ENCODE results near the gene LRRC42. TPM values are rescaled to one million over a fixed set of nuclear protein-coding genes. Genes with fewer than 3 reads are reported as not detected.

LRRC42 gene
- total RNA-seq, 1 experiment from 2014 or later: 38.1 TPM

DNA sequence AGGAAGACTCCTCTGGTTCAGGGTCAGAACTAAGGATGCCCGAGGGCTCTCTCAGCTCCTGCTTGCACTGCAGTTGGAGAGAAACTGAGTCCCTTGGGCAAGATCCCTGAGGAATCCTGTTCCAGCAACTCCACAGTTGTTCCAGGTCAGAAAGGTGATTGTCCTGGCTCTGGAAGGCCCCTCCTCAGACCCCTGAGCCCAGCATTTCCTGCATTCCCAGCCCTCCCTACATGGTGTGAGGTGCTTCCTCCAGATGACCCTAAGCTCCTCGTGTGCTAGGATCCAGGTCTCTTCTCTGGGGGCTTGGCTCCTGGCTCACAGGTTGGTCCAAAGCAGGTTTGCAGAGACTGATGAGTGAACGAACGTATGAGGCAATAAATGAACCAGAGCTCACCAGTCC lies 60.4 kb downstream of the LRRC42 start:
- H3K4me1 Mint-ChIP-seq: no peaks in the 10 kb centered on the region
- H3K27ac Mint-ChIP-seq: no peak overlapping the region
- ATAC-seq (no peak), DNase-seq (ENCODE audit: low spot score) (no peak)
- ChIA-PET POLR2A (no interaction called here), CTCF (interaction anchor here (1.1 to 5.3 kb wide), 3 partner anchors 15 to 75 kb away, joined by 3 to 26 read pairs (median 5); no protein-coding TSS in a partner anchor)
- H3K27me3 Mint-ChIP-seq (ENCODE audit: low read depth): peaks cover 14% of the 10 kb centered on the region
- peaks cover 2% of the 10 kb centered on the region; the same call in 1 of the 2 replicates for H3K36me3 Mint-ChIP-seq
- TF ChIP-seq ZNF232 (CRISPR knock-in tag; IDR thresholded peaks at IDR 0.05) (no peak), PREB (CRISPR knock-in tag; IDR thresholded peaks at IDR 0.05; ENCODE audit: borderline replicate concordance) (no peak), NR2C2 (CRISPR knock-in tag; IDR thresholded peaks at IDR 0.05) (no peak), ZNF138 (CRISPR knock-in tag; conservative IDR thresholded peaks at IDR 0.05) (no peak)
- H3K4me3 Mint-ChIP-seq: no peak overlapping the region
- H3K9me3 Mint-ChIP-seq: peaks cover 15% of the 10 kb centered on the region

GRCh38 chr1:54007613-54008012 lies 61.5 kb downstream of the LRRC42 start:
- CTCF ChIA-PET: interaction anchor here (1.1 to 5.3 kb wide), 3 partner anchors 16 to 74 kb away, joined by 3 to 26 read pairs (median 5); no protein-coding TSS in a partner anchor
- no peak overlapping the region for H3K4me3 Mint-ChIP-seq

More at GRCh38 chr1:54007613-54008012, 61.5 kb downstream of the LRRC42 start:
- DNase-seq (ENCODE audit: low spot score) (no peak), ATAC-seq (no peak)
- POLR2A ChIA-PET: no interaction called here
- Mint-ChIP-seq H3K4me1 (no peaks in the 10 kb centered on the region), H3K27ac (no peak overlapping the region), H3K27me3 (ENCODE audit: low read depth) (peaks cover 17% of the 10 kb centered on the region), H3K9me3 (peaks cover 14% of the 10 kb centered on the region), H3K36me3 (peaks cover 2% of the 10 kb centered on the region; the same call in 1 of the 2 replicates)
- TF ChIP-seq TP53 (CRISPR knock-in tag; IDR thresholded peaks at IDR 0.05) (no peak), ESRRA (CRISPR knock-in tag; IDR thresholded peaks at IDR 0.05; ENCODE audit: borderline replicate concordance) (no peak), ZNF512 (CRISPR knock-in tag; IDR thresholded peaks at IDR 0.05; ENCODE audit: borderline replicate concordance) (no peak), CREM (CRISPR knock-in tag; IDR thresholded peaks at IDR 0.05) (no peak), ZNF423 (CRISPR knock-in tag; IDR thresholded peaks at IDR 0.05) (no peak), SMAD4 (CRISPR knock-in tag; IDR thresholded peaks at IDR 0.05) (no peak), JUN (CRISPR knock-in tag; IDR thresholded peaks at IDR 0.05) (no peak), NFYB (CRISPR knock-in tag; conservative IDR thresholded peaks at IDR 0.05; ENCODE audit: low read depth) (no peak), SMAD3 (CRISPR knock-in tag; IDR thresholded peaks at IDR 0.05; ENCODE audit: borderline replicate concordance) (no peak), SP1 (CRISPR knock-in tag; conservative IDR thresholded peaks at IDR 0.05) (no peak), ZNF671 (CRISPR knock-in tag; IDR thresholded peaks at IDR 0.05) (no peak), TCF7 (CRISPR knock-in tag; IDR thresholded peaks at IDR 0.05; ENCODE audit: low read depth) (no peak), SOX15 (CRISPR knock-in tag; IDR thresholded peaks at IDR 0.05) (no peak)
- TF ChIP-seq, protein P1, sequence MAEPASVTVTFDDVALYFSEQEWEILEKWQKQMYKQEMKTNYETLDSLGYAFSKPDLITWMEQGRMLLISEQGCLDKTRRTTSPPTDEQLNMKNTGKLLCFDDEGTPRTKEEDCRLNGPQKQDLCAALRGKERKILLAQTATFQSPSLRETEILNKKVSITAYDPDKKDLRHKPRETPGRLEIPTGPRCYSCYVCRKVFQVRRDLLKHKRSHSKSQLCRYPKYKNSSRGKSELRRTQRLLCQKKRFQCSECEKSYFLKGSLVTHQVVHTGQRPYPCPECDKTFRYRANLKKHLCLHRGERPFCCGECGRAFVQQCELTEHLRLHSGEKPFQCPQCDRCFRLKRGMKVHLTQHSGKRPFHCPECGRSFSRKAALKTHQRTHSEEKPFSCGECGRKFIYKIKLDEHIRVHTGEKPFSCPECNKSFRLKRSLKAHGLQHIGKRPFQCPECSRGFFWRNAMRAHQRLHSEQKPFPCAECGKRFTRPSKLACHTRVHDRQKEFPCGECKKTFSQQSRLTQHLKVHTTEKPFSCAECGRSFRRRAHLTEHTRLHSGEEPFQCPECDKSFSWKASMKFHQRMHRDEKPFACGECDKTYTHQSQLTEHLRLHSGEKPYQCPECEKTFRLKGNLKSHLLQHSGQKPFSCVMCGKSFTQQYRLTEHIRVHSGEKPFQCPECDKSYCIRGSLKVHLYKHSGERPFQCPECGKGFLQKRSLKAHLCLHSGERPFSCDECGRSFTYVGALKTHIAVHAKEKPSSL (CRISPR knock-in tag; conservative IDR thresholded peaks at IDR 0.05): no peak
- TF ChIP-seq, protein P2, sequence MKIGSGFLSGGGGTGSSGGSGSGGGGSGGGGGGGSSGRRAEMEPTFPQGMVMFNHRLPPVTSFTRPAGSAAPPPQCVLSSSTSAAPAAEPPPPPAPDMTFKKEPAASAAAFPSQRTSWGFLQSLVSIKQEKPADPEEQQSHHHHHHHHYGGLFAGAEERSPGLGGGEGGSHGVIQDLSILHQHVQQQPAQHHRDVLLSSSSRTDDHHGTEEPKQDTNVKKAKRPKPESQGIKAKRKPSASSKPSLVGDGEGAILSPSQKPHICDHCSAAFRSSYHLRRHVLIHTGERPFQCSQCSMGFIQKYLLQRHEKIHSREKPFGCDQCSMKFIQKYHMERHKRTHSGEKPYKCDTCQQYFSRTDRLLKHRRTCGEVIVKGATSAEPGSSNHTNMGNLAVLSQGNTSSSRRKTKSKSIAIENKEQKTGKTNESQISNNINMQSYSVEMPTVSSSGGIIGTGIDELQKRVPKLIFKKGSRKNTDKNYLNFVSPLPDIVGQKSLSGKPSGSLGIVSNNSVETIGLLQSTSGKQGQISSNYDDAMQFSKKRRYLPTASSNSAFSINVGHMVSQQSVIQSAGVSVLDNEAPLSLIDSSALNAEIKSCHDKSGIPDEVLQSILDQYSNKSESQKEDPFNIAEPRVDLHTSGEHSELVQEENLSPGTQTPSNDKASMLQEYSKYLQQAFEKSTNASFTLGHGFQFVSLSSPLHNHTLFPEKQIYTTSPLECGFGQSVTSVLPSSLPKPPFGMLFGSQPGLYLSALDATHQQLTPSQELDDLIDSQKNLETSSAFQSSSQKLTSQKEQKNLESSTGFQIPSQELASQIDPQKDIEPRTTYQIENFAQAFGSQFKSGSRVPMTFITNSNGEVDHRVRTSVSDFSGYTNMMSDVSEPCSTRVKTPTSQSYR (CRISPR knock-in tag; IDR thresholded peaks at IDR 0.05): no peak
- TF ChIP-seq, protein P3, sequence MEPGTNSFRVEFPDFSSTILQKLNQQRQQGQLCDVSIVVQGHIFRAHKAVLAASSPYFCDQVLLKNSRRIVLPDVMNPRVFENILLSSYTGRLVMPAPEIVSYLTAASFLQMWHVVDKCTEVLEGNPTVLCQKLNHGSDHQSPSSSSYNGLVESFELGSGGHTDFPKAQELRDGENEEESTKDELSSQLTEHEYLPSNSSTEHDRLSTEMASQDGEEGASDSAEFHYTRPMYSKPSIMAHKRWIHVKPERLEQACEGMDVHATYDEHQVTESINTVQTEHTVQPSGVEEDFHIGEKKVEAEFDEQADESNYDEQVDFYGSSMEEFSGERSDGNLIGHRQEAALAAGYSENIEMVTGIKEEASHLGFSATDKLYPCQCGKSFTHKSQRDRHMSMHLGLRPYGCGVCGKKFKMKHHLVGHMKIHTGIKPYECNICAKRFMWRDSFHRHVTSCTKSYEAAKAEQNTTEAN (CRISPR knock-in tag; IDR thresholded peaks at IDR 0.05): no peak
